ENCODE measurements around the gene LRIF1. TPM values are rescaled to one million over a fixed set of nuclear protein-coding genes. Genes with fewer than 3 reads are reported as not detected.

LRIF1 gene
- total and polyA plus RNA-seq, 10 of the 15 experiments (the other 5 are each of a cell fraction or from before 2014, with no cell fraction given): 9.7 to 20.3 (median 15.8) TPM

GRCh38 chr1:110914676-110915075, 49.0 kb downstream of the LRIF1 start:
- CTCF ChIA-PET: no interaction called here
- Histone ChIP-seq H3K4me2 (ENCODE audit: control insufficient read depth, insufficient read depth) (no peak overlapping the region), H3K9ac (ENCODE audit: control insufficient read depth, insufficient read depth, low read length) (no peak overlapping the region), H3K27me3 (replicated peaks in 1 of 2; ENCODE audit: control insufficient read depth in 2 of 2, insufficient read depth in 2 of 2, low read length in 1 of 2) (no peaks in the 10 kb centered on the region), H2AFZ (ENCODE audit: control insufficient read depth, low read depth, low read length) (no peak overlapping the region), H3K27ac (ENCODE audit: control insufficient read depth, insufficient read depth) (no peak overlapping the region), H3K4me1 (ENCODE audit: control insufficient read depth, insufficient read depth, low read length) (peaks cover 5% of the 10 kb centered on the region; the same call in 1 of the 2 replicates), H3K79me2 (ENCODE audit: control insufficient read depth, insufficient read depth, low read length) (no peaks in the 10 kb centered on the region), H4K20me1 (ENCODE audit: control insufficient read depth, insufficient read depth) (no peaks in the 10 kb centered on the region), H3K4me3 (no peak overlapping the region), H3K9me3 (replicated peaks; ENCODE audit: control insufficient read depth, insufficient read depth, low read length) (peaks cover 2% of the 10 kb centered on the region; the same call in 2 of the 3 replicates), H3K36me3 (ENCODE audit: control insufficient read depth in 2 of 2, insufficient read depth in 2 of 2, low read length in 1 of 2) (no peaks in the 10 kb centered on the region)
- FAIRE-seq (no peak), DNase-seq (ENCODE audit: low read depth, low spot score) (no peak), ATAC-seq (no peak)
- POLR2A ChIA-PET: no interaction called here
- no TSS peak for BruUV-seq (replicated peaks)
- intact Hi-C loops (cut with micrococcal nuclease; ENCODE audit: unreplicated experiment): no loop called here
- TF ChIP-seq POLR2A (IDR thresholded peaks at IDR 0.05; ENCODE audit: low read depth, low read length) (no peak), JUND (IDR thresholded peaks at IDR 0.05; ENCODE audit: low read depth, low read length) (no peak), E2F4 (IDR thresholded peaks at IDR 0.05; ENCODE audit: low read depth, low read length) (no peak), IKZF1 (conservative IDR thresholded peaks at IDR 0.05) (no peak), EGR1 (IDR thresholded peaks at IDR 0.05; ENCODE audit: borderline replicate concordance in 1 of 2, low read depth in 2 of 2, low read length in 2 of 2) (no peak)
- SMC1A ChIA-PET (ENCODE audit: uncharacterized antibody, unreplicated experiment): interaction anchor here (0.5 kb wide), 1 partner anchor 59 kb away, joined by 3 read pairs; no protein-coding TSS in a partner anchor
- WGBS (ENCODE audit: insufficient coverage, insufficient replicate concordance, low lambda C conversion rate, missing lambda C conversion rate): 98% methylated on average over 3 of the region's 3 CpGs
- RAD21 ChIA-PET (ENCODE audit: unreplicated experiment): no interaction called here
- in situ Hi-C loops (cut with MboI): no loop called here

GRCh38 chr1:110912784-110913183, 50.9 kb downstream of the LRIF1 start:
- POLR2A ChIA-PET: no interaction called here
- FAIRE-seq: no peak
- BruUV-seq (replicated peaks): no TSS peak
- no peak for TF ChIP-seq TARDBP (IDR thresholded peaks at IDR 0.05; ENCODE audit: borderline replicate concordance)
- TF ChIP-seq FOS (IDR thresholded peaks at IDR 0.05; ENCODE audit: borderline replicate concordance, extremely low read depth, insufficient read length): no peak
- no peak for TF ChIP-seq EZH2 (IDR thresholded peaks at IDR 0.05; ENCODE audit: borderline replicate concordance, control insufficient read depth, low read depth, low read length)
- no peak for TF ChIP-seq JUNB (IDR thresholded peaks at IDR 0.05)
- TF ChIP-seq PML (IDR thresholded peaks at IDR 0.05; ENCODE audit: low read length): no peak
- TF ChIP-seq ATF3 (IDR thresholded peaks at IDR 0.05; ENCODE audit: borderline replicate concordance, extremely low read depth, low read depth, low read length): no peak
- no peak for TF ChIP-seq TCF7 (IDR thresholded peaks at IDR 0.05; ENCODE audit: borderline replicate concordance)
- TF ChIP-seq BCL3 (IDR thresholded peaks at IDR 0.05; ENCODE audit: borderline replicate concordance, insufficient read depth, low read depth, low read length, poor library complexity, severe bottlenecking): no peak

More at GRCh38 chr1:110912784-110913183, 50.9 kb downstream of the LRIF1 start:
- peaks cover 5% of the 10 kb centered on the region; the same call in 1 of the 2 replicates for H3K4me1 ChIP-seq (ENCODE audit: control insufficient read depth, insufficient read depth, low read length)
- ChIA-PET SMC1A (ENCODE audit: uncharacterized antibody, unreplicated experiment) (no interaction called here), RAD21 (ENCODE audit: unreplicated experiment) (no interaction called here), CTCF (no interaction called here)
- DNase-seq (ENCODE audit: low read depth, low spot score) (no peak), ATAC-seq (no peak)
- in situ Hi-C loops (cut with MboI) (no loop called here), intact Hi-C loops (cut with micrococcal nuclease; ENCODE audit: unreplicated experiment) (no loop called here)
- no peaks in the 10 kb centered on the region for H3K36me3 ChIP-seq (ENCODE audit: control insufficient read depth in 2 of 2, insufficient read depth in 2 of 2, low read length in 1 of 2)
- H3K4me3 ChIP-seq: no peak overlapping the region
- no peaks in the 10 kb centered on the region for H3K79me2 ChIP-seq (ENCODE audit: control insufficient read depth, insufficient read depth, low read length)
- no peaks in the 10 kb centered on the region for H3K27me3 ChIP-seq (replicated peaks in 1 of 2; ENCODE audit: control insufficient read depth in 2 of 2, insufficient read depth in 2 of 2, low read length in 1 of 2)
- H4K20me1 ChIP-seq (ENCODE audit: control insufficient read depth, insufficient read depth): no peaks in the 10 kb centered on the region
- H3K9ac ChIP-seq (ENCODE audit: control insufficient read depth, insufficient read depth, low read length): no peak overlapping the region
- H3K4me2 ChIP-seq (ENCODE audit: control insufficient read depth, insufficient read depth): no peak overlapping the region
- no peak overlapping the region for H3K27ac ChIP-seq (ENCODE audit: control insufficient read depth, insufficient read depth)
- H2AFZ ChIP-seq (ENCODE audit: control insufficient read depth, low read depth, low read length): no peak overlapping the region
- peaks cover 2% of the 10 kb centered on the region; the same call in 2 of the 3 replicates for H3K9me3 ChIP-seq (replicated peaks; ENCODE audit: control insufficient read depth, insufficient read depth, low read length)

Measured in GM12878 (cell line).